Measurements from ENCODE around the gene KCNJ12.

The KCNJ12 gene

GRCh38 chr17:21466550-21466949, 90.4 kb downstream of the KCNJ12 start:
- no peak for TF ChIP-seq CTCF (IDR thresholded peaks at IDR 0.05; ENCODE audit: low read length, missing control alignments)
- no peak overlapping the region for H3K4me3 ChIP-seq (replicated peaks; ENCODE audit: low read depth, low read length)
- no peak for DNase-seq (ENCODE audit: low read depth)

GRCh38 chr17:21467196-21467595, 91.0 kb downstream of the KCNJ12 start:
- no peak overlapping the region for H3K4me3 ChIP-seq (replicated peaks; ENCODE audit: low read depth, low read length)
- no peak for TF ChIP-seq CTCF (IDR thresholded peaks at IDR 0.05; ENCODE audit: low read length, missing control alignments)
- DNase-seq (ENCODE audit: low read depth): no peak

GRCh38 chr17:21467739-21468490, 91.8 kb downstream of the KCNJ12 start:
- DNase-seq (ENCODE audit: low read depth): no peak
- H3K4me3 ChIP-seq (replicated peaks; ENCODE audit: low read depth, low read length): no peak overlapping the region
- TF ChIP-seq CTCF (IDR thresholded peaks at IDR 0.05; ENCODE audit: low read length, missing control alignments): no peak
